Liver (tissue), 9 donors: ENCODE results near the gene TFF2. TPM values are rescaled to one million over a fixed set of nuclear protein-coding genes. Genes with fewer than 3 reads are reported as not detected.

Experiments
- DNase-seq: peaks from one replicate; pipeline ENCODE4 v3.0.0-alpha.2; 2017; ENCODE audit warnings: low spot score
- H3K27ac ChIP-seq, 2 donors: one replicate each; pipeline ENCODE4 v1.7.0; 2013; ENCODE audit warnings: inconsistent platforms in 2 of 2, low read length in 2 of 2, control low read depth in 1 of 2, low read depth in 1 of 2, mild to moderate bottlenecking in 1 of 2
- H3K27me3 ChIP-seq, 4 donors: one replicate each; pipeline versions ENCODE4 v1.6.1 to v1.7.0; 2013; ENCODE audit warnings: low read length in 3 of 4, inconsistent platforms in 1 of 4, mild to moderate bottlenecking in 1 of 4, moderate library complexity in 1 of 4; ENCODE audit not compliant: control insufficient read depth in 4 of 4, insufficient read depth in 4 of 4
- H3K36me3 ChIP-seq, 4 donors: one replicate each; pipeline versions ENCODE4 v1.6.1 to v1.7.0; 2013; ENCODE audit warnings: low read length in 3 of 4, mild to moderate bottlenecking in 3 of 4, low read depth in 1 of 4, moderate library complexity in 1 of 4; ENCODE audit not compliant: control insufficient read depth in 4 of 4, insufficient read depth in 3 of 4
- H3K4me1 ChIP-seq, 4 donors: one replicate each; pipeline versions ENCODE4 v1.6.1 to v1.7.0; 2013; ENCODE audit warnings: low read length in 3 of 4, mild to moderate bottlenecking in 3 of 4, moderate library complexity in 1 of 4; ENCODE audit not compliant: control insufficient read depth in 4 of 4, insufficient read depth in 4 of 4
- H3K4me3 ChIP-seq, 3 donors: one replicate each; pipeline versions ENCODE4 v1.6.1 to v1.7.0; 2013; ENCODE audit warnings: low read length in 3 of 3, control low read depth in 1 of 3, low read depth in 1 of 3, mild to moderate bottlenecking in 1 of 3
- H3K9ac ChIP-seq, 2 donors: one replicate each; pipeline ENCODE4 v1.7.0; 2013; ENCODE audit warnings: low read length in 2 of 2, mild to moderate bottlenecking in 2 of 2, moderate library complexity in 2 of 2, control low read depth in 1 of 2, low read depth in 1 of 2
- H3K9me3 ChIP-seq, 4 donors: one replicate each; pipeline versions ENCODE4 v1.6.1 to v1.7.0; 2013; ENCODE audit warnings: low read length in 3 of 4; ENCODE audit not compliant: control insufficient read depth in 4 of 4
- ATF3 ChIP-seq: IDR thresholded peaks from 2 replicates; pipeline ENCODE4 v1.6.1; 2016; ENCODE audit warnings: antibody characterized with exemption
- EGR1 ChIP-seq, 2 donors: IDR thresholded peaks; 2 replicates each; pipeline ENCODE4 v1.6.1; 2016 to 2018; ENCODE audit warnings: antibody characterized with exemption in 2 of 2, low read depth in 2 of 2
- FOXA1 ChIP-seq: IDR thresholded peaks from 2 replicates; pipeline ENCODE4 v1.6.1; 2016; ENCODE audit warnings: antibody characterized with exemption
- FOXA2 ChIP-seq: IDR thresholded peaks from 2 replicates; pipeline ENCODE4 v1.6.1; 2016; ENCODE audit warnings: antibody characterized with exemption
- GABPA ChIP-seq, 2 donors: IDR thresholded peaks in 1 of 2; conservative IDR thresholded peaks in 1 of 2; 2 replicates each; pipeline ENCODE4 v1.6.1; 2016; ENCODE audit warnings: antibody characterized with exemption in 2 of 2, mild to moderate bottlenecking in 1 of 2, moderate library complexity in 1 of 2
- HNF4A ChIP-seq, 2 donors: conservative IDR thresholded peaks; 2 replicates each; pipeline ENCODE4 v1.6.1; 2016; ENCODE audit warnings: antibody characterized with exemption in 2 of 2, mild to moderate bottlenecking in 2 of 2
- HNF4G ChIP-seq: IDR thresholded peaks from 2 replicates; pipeline ENCODE4 v1.6.1; 2016; ENCODE audit warnings: antibody characterized with exemption
- JUND ChIP-seq, 2 donors: IDR thresholded peaks; 2 replicates each; pipeline ENCODE4 v1.6.1; 2016; ENCODE audit warnings: antibody characterized with exemption in 2 of 2
- MAX ChIP-seq: IDR thresholded peaks from 2 replicates; pipeline ENCODE4 v1.6.1; 2016; ENCODE audit warnings: antibody characterized with exemption
- NR2F2 ChIP-seq: IDR thresholded peaks from 2 replicates; pipeline ENCODE4 v1.6.1; 2016; ENCODE audit warnings: antibody characterized with exemption
- RAD21 ChIP-seq, 2 donors: IDR thresholded peaks; 2 replicates each; pipeline ENCODE4 v1.6.1; 2016; ENCODE audit warnings: antibody characterized with exemption in 2 of 2, mild to moderate bottlenecking in 2 of 2
- RXRA ChIP-seq, 2 donors: IDR thresholded peaks; 2 replicates each; pipeline ENCODE4 v1.6.1; 2017 to 2018; ENCODE audit warnings: antibody characterized with exemption in 2 of 2, mild to moderate bottlenecking in 1 of 2
- SP1 ChIP-seq: IDR thresholded peaks from 2 replicates; pipeline ENCODE4 v1.6.1; 2018; ENCODE audit warnings: antibody characterized with exemption, mild to moderate bottlenecking
- TAF1 ChIP-seq: conservative IDR thresholded peaks from 2 replicates; pipeline ENCODE4 v1.6.1; 2016; ENCODE audit warnings: antibody characterized with exemption, mild to moderate bottlenecking
- YY1 ChIP-seq: IDR thresholded peaks from 2 replicates; pipeline ENCODE4 v1.6.1; 2016; ENCODE audit warnings: antibody characterized with exemption, mild to moderate bottlenecking
- ZBTB33 ChIP-seq: IDR thresholded peaks from 2 replicates; pipeline ENCODE4 v1.6.1; 2016; ENCODE audit warnings: antibody characterized with exemption
- WGBS: extraction: QIAGEN DNeasy Blood & Tissue Kit; methylation state at CpG from one replicate; pipeline ENCODE4 v1.1.7; 2013; 5-methylcytosine and 5-hydroxymethylcytosine counted together
- polyA plus RNA-seq, 2 donors: library from polyadenylated mRNA; stranded (reverse) in 1 of 2; unstranded in 1 of 2; fragments of 200-250 nt in 1 of 2; fragments of >200 nt in 1 of 2; fragmentation: Nextera tagmentation in 1 of 2; extraction: Ambion mirVana in 1 of 2; gene quantifications; one replicate each; pipeline versions ENCODE4 v1.2.1 to v1.2.3, GENCODE V29; 2013 to 2015
- total RNA-seq, 2 donors: library from RNA; depleted of rRNA; stranded (reverse); fragments of >200 nt; gene quantifications; one replicate each; pipeline ENCODE4 v1.2.3, GENCODE V29; 2014
- TF ChIP-seq, protein P1 (sequence below): fragments of 150-350 bp; IDR thresholded peaks from 2 replicates; pipeline ENCODE4 v1.5.1; 2017; ENCODE audit warnings: improper control_type of control experiment, low read depth, low read length; ENCODE audit not compliant: missing input control
- TF ChIP-seq, protein P2 (sequence below): IDR thresholded peaks from 2 replicates; pipeline ENCODE4 v1.6.1; 2016; ENCODE audit warnings: antibody characterized with exemption, mild to moderate bottlenecking
- donor health status: healthy.
- donor health status: healthy.
- donor health status: healthy.
- donor health status: healthy.
- donor health status: healthy.

TFF2 gene
- total and polyA plus RNA-seq, 4 donors = 1.0 TPM; not detected in 3

DNA sequence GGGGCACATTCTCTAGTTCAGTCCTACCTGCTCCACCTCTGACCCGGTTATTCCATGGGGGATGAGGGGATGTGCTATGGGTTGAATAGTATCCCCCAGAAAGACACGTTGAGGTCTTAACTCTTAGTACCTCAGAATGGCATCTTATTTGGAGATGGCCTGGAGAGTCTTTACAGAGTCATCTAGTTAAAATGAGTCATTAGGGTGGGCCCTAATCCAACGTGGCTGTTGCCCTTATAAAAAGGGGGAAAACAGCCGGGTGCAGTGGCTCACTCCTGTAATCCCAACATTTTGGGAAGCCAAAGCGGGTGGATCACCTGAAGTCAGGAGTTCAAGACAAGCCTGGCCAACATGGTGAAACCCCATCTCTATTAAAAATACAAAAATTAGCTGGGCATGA lies 39.4 kb upstream of the TFF2 start:
- Histone ChIP-seq H3K4me1 (peaks cover 0 to 12% (median 10%) of the 10 kb centered on the region in 4 donors), H3K4me3 (no peak overlapping the region), H3K9ac (no peak overlapping the region), H3K36me3 (no peaks in the 10 kb centered on the region), H3K27ac (no peak overlapping the region), H3K27me3 (peaks cover 0 to 4% (median 0%) of the 10 kb centered on the region in 4 donors), H3K9me3 (no peaks in the 10 kb centered on the region)
- WGBS = 81% methylated on average over 5 of the region's 5 CpGs
- no peak for DNase-seq
- TF ChIP-seq NR2F2 = no peak
- TF ChIP-seq, protein P1, sequence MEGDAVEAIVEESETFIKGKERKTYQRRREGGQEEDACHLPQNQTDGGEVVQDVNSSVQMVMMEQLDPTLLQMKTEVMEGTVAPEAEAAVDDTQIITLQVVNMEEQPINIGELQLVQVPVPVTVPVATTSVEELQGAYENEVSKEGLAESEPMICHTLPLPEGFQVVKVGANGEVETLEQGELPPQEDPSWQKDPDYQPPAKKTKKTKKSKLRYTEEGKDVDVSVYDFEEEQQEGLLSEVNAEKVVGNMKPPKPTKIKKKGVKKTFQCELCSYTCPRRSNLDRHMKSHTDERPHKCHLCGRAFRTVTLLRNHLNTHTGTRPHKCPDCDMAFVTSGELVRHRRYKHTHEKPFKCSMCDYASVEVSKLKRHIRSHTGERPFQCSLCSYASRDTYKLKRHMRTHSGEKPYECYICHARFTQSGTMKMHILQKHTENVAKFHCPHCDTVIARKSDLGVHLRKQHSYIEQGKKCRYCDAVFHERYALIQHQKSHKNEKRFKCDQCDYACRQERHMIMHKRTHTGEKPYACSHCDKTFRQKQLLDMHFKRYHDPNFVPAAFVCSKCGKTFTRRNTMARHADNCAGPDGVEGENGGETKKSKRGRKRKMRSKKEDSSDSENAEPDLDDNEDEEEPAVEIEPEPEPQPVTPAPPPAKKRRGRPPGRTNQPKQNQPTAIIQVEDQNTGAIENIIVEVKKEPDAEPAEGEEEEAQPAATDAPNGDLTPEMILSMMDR = no peak
- TF ChIP-seq GABPA (IDR thresholded peaks at IDR 0.05 in 1 of 2, conservative IDR thresholded peaks at IDR 0.05 in 1 of 2) = no peak

DNA sequence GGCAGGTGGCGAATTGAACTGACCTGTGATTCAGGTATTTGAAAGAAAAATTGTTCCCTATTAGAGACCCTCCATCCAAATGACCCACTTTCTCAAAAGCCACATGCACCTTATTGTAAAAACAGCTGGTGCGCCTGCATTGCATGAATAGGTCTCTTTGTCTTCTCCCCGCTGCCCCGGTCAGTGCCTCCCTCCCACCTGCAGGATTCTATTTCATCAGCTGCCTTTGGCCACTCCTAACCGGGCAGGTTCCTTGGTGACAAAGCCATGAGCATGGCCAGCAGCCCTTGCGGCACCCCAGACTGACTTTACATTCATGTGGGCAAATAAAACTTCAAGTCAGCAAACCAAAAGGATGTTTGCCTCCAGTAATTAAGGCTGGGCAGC lies 38.6 kb upstream of the TFF2 start:
- WGBS = 62% methylated on average over 6 of the region's 6 CpGs
- Histone ChIP-seq H3K9ac (no peak overlapping the region), H3K4me3 (no peak overlapping the region), H3K36me3 (no peaks in the 10 kb centered on the region), H3K9me3 (no peaks in the 10 kb centered on the region), H3K27ac (no peak overlapping the region), H3K27me3 (peaks cover 0 to 4% (median 0%) of the 10 kb centered on the region in 4 donors), H3K4me1 (peaks cover 0 to 12% (median 10%) of the 10 kb centered on the region in 4 donors)
- TF ChIP-seq, protein P1 = no peak
- TF ChIP-seq ZBTB33 (no peak), EGR1 (IDR thresholded peaks at IDR 0.05; ENCODE audit: low read depth in 2 of 2) (no peak), HNF4A (conservative IDR thresholded peaks at IDR 0.05) (no peak), TAF1 (no peak), YY1 (no peak), FOXA2 (no peak), GABPA (IDR thresholded peaks at IDR 0.05 in 1 of 2, conservative IDR thresholded peaks at IDR 0.05 in 1 of 2) (no peak), HNF4G (no peak), RAD21 (IDR thresholded peaks at IDR 0.05) (no peak), MAX (no peak), RXRA (IDR thresholded peaks at IDR 0.05) (no peak), JUND (IDR thresholded peaks at IDR 0.05) (no peak), ATF3 (no peak), SP1 (no peak), FOXA1 (no peak)
- TF ChIP-seq, protein P2, sequence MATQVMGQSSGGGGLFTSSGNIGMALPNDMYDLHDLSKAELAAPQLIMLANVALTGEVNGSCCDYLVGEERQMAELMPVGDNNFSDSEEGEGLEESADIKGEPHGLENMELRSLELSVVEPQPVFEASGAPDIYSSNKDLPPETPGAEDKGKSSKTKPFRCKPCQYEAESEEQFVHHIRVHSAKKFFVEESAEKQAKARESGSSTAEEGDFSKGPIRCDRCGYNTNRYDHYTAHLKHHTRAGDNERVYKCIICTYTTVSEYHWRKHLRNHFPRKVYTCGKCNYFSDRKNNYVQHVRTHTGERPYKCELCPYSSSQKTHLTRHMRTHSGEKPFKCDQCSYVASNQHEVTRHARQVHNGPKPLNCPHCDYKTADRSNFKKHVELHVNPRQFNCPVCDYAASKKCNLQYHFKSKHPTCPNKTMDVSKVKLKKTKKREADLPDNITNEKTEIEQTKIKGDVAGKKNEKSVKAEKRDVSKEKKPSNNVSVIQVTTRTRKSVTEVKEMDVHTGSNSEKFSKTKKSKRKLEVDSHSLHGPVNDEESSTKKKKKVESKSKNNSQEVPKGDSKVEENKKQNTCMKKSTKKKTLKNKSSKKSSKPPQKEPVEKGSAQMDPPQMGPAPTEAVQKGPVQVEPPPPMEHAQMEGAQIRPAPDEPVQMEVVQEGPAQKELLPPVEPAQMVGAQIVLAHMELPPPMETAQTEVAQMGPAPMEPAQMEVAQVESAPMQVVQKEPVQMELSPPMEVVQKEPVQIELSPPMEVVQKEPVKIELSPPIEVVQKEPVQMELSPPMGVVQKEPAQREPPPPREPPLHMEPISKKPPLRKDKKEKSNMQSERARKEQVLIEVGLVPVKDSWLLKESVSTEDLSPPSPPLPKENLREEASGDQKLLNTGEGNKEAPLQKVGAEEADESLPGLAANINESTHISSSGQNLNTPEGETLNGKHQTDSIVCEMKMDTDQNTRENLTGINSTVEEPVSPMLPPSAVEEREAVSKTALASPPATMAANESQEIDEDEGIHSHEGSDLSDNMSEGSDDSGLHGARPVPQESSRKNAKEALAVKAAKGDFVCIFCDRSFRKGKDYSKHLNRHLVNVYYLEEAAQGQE = no peak
- DNase-seq = no peak
